GM23248 (cell line): ENCODE measurements around the gene RBP5.

Experiments used
- EZH2 ChIP-seq: fragments of 200-600 bp; sonication (generic); IDR thresholded peaks from 2 replicates; pipeline ENCODE4 v1.6.1; 2018; ENCODE audit warnings: antibody characterized with exemption, mild to moderate bottlenecking; ENCODE audit not compliant: insufficient read depth, poor library complexity, severe bottlenecking
- EZH2phosphoT487 ChIP-seq: fragments of 200-600 bp; sonication (generic); IDR thresholded peaks from 2 replicates; pipeline ENCODE4 v1.6.1; 2018; ENCODE audit warnings: antibody characterized with exemption, moderate library complexity, mild to moderate bottlenecking, low read depth; ENCODE audit not compliant: insufficient read depth

- TF ChIP-seq EZH2phosphoT487 (no peak), EZH2 (no peak)
Observed at GRCh38 chr12:7089196-7089871, 39.4 kb downstream of the RBP5 start.
